GM19452 (cell line): ENCODE results near the gene LIN9.

Source experiments
- ATAC-seq: cut with Tn5 transposase; IDR thresholded peaks from one replicate; pipeline ENCODE4 v1.9.1; 2021; ENCODE audit not compliant: unreplicated experiment

Gene LIN9

DNA sequence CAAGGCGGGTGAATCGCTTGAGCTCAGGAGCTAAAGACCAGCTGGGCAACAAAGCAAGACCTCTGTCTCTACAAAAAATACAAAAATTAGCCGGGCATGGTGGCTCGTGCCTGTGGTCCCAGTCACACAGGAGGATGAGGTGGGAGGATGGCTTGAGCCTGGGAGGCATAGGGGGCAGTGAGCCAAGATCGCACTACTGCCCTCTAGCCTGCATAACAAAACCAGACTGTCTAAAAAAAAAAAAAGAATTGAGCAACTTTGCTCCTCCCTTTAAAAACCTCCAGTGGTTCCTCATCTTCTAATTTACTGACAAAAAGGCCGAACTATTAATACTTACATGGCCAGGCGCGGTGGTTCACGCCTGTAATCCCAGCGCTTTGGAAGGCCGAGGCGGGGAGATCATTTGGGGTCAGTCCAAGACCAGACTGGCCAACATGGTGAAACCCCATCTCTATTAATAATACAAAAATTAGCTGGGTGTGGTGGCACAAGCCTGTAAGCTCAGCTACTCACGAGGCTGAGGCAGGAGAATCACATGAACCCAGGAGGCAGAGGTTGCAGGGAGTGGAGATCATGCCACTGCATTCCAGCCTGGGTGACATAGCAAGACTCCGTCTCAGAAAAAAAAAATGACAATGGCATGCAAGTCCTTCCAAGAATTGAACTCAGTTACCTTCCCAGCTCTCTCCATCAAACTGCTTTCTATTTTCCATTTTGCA lies 126.8 kb downstream of the LIN9 start:
- no peak for ATAC-seq
